Measurements from ENCODE around the gene CHDH.

Gene CHDH

GRCh38 chr3:53809267-53809666, 37.0 kb downstream of the CHDH start:
- DNase-seq (ENCODE audit: low read depth in 3 of 3): no peak

GRCh38 chr3:53808496-53808895, 37.7 kb downstream of the CHDH start:
- no peak for DNase-seq (ENCODE audit: low read depth in 3 of 3)

- no peak for DNase-seq (ENCODE audit: low read depth in 3 of 3)
Observed at GRCh38 chr3:53807117-53807810, 39.0 kb downstream of the CHDH start.

GRCh38 chr3:53806182-53807116, 39.8 kb downstream of the CHDH start:
- DNase-seq (ENCODE audit: low read depth in 3 of 3): no peak

GRCh38 chr3:53805463-53806159, 40.6 kb downstream of the CHDH start:
- DNase-seq (ENCODE audit: low read depth in 3 of 3): no peak

- no peak for DNase-seq (ENCODE audit: low read depth in 3 of 3)
Observed at GRCh38 chr3:53804697-53805462, 41.3 kb downstream of the CHDH start.

GRCh38 chr3:53803816-53804695, 42.2 kb downstream of the CHDH start:
- no peak for DNase-seq (ENCODE audit: low read depth in 3 of 3)

GRCh38 chr3:53803124-53803815, 42.9 kb downstream of the CHDH start:
- DNase-seq (ENCODE audit: low read depth in 3 of 3): no peak

GRCh38 chr3:53802256-53802880, 43.9 kb downstream of the CHDH start:
- no peak for DNase-seq (ENCODE audit: low read depth in 3 of 3)

- DNase-seq (ENCODE audit: low read depth in 3 of 3): no peak
Observed at GRCh38 chr3:53801319-53801718, 44.9 kb downstream of the CHDH start.

- no peak for DNase-seq (ENCODE audit: low read depth in 3 of 3)
Observed at GRCh38 chr3:53800041-53800906, 45.9 kb downstream of the CHDH start.

- DNase-seq (ENCODE audit: low read depth in 3 of 3): no peak
Observed at GRCh38 chr3:53799338-53799865, 46.8 kb downstream of the CHDH start.

- no peak for DNase-seq (ENCODE audit: low read depth in 3 of 3)
Observed at GRCh38 chr3:53798144-53798543, 48.1 kb downstream of the CHDH start.

- DNase-seq (ENCODE audit: low read depth in 3 of 3): no peak
Observed at GRCh38 chr3:53795789-53796560, 50.2 kb downstream of the CHDH start.

- DNase-seq (ENCODE audit: low read depth in 3 of 3): no peak
Observed at GRCh38 chr3:53795176-53795575, 51.0 kb downstream of the CHDH start.

- no peak for DNase-seq (ENCODE audit: low read depth in 3 of 3)
Observed at GRCh38 chr3:53794597-53794996, 51.6 kb downstream of the CHDH start.

GRCh38 chr3:53792866-53793265, 53.4 kb downstream of the CHDH start:
- no peak for DNase-seq (ENCODE audit: low read depth in 3 of 3)

- no peak for DNase-seq (ENCODE audit: low read depth in 3 of 3)
Observed at GRCh38 chr3:53791317-53791716, 54.9 kb downstream of the CHDH start.

All from stimulated activated CD4-positive, alpha-beta T cell treated with anti-CD3 and anti-CD28 coated beads, TNF-alpha, amount 100 ng/mL, for 24 hours (primary cell).